HEK293 (cell line): ENCODE data around the gene IRF6.

Experiments used
- CTCF ChIP-seq: fragments of 450-650 bp; formaldehyde crosslinking; IDR thresholded peaks from 2 replicates; pipeline ENCODE4 v1.5.1; 2016; ENCODE audit warnings: missing biosample characterization, missing genetic modification characterization
- ZFP37 ChIP-seq: fragments of 450-650 bp; formaldehyde crosslinking; IDR thresholded peaks from 2 replicates; pipeline ENCODE4 v1.5.1; 2016; ENCODE audit warnings: missing biosample characterization, missing genetic modification characterization
- ZNF114 ChIP-seq: fragments of 450-650 bp; formaldehyde crosslinking; IDR thresholded peaks from 2 replicates; pipeline ENCODE4 v1.5.0; 2017; ENCODE audit warnings: missing biosample characterization, missing genetic modification characterization
- ZNF366 ChIP-seq: fragments of 450-650 bp; formaldehyde crosslinking; conservative IDR thresholded peaks from 2 replicates; pipeline ENCODE4 v1.5.1; 2016; ENCODE audit warnings: missing biosample characterization, missing genetic modification characterization

- no peak for TF ChIP-seq ZNF366 (tag by site-specific recombination)
- no peak for TF ChIP-seq CTCF
- TF ChIP-seq ZFP37 (tag by site-specific recombination): no peak
- TF ChIP-seq ZNF114: no peak
Observed at GRCh38 chr1:209766051-209766450, 39.9 kb downstream of the IRF6 start.
